ENCODE results near the gene TFIP11. TPM values are rescaled to one million over a fixed set of nuclear protein-coding genes. Genes with fewer than 3 reads are reported as not detected.

TFIP11 gene
- total RNA-seq, 2 donors from 2014 or later = 28.4 to 28.9 TPM

DNA sequence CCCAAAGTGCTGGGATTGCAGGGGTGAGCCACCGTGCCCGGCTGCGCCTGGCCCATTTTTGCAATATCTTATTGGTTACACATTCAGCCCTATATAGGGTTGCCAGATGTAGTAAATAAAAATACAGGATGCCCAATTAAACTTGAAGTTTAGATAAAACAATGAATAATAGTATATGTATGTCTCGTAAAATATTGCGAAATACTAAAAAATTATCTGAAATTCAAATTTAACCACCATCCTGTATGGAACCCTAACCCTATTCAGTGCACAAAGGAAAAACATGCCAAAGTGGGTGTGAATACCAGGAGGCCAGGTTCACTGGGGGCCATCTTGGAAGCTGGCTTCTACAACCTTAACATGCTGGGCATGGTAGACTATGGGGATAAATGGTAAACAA is 5.2 kb upstream of the TFIP11 start:
- Histone ChIP-seq H3K36me3 (ENCODE audit: control insufficient read depth, insufficient read depth, low read length) (no peaks in the 10 kb centered on the region), H3K9me3 (ENCODE audit: control insufficient read depth, low read length) (no peaks in the 10 kb centered on the region), H3K27ac (ENCODE audit: low read depth, low read length) (no peak overlapping the region), H3K9ac (ENCODE audit: extremely low read depth, low read length, poor library complexity, severe bottlenecking) (no peak overlapping the region), H3K4me1 (ENCODE audit: control insufficient read depth, insufficient read depth, low read length) (no peaks in the 10 kb centered on the region), H3K27me3 (ENCODE audit: control insufficient read depth, insufficient read depth, low read length, poor library complexity, severe bottlenecking) (no peaks in the 10 kb centered on the region), H3K4me3 (ENCODE audit: low read length) (no peak overlapping the region)
- no peak for DNase-seq
- TF ChIP-seq, protein P1, sequence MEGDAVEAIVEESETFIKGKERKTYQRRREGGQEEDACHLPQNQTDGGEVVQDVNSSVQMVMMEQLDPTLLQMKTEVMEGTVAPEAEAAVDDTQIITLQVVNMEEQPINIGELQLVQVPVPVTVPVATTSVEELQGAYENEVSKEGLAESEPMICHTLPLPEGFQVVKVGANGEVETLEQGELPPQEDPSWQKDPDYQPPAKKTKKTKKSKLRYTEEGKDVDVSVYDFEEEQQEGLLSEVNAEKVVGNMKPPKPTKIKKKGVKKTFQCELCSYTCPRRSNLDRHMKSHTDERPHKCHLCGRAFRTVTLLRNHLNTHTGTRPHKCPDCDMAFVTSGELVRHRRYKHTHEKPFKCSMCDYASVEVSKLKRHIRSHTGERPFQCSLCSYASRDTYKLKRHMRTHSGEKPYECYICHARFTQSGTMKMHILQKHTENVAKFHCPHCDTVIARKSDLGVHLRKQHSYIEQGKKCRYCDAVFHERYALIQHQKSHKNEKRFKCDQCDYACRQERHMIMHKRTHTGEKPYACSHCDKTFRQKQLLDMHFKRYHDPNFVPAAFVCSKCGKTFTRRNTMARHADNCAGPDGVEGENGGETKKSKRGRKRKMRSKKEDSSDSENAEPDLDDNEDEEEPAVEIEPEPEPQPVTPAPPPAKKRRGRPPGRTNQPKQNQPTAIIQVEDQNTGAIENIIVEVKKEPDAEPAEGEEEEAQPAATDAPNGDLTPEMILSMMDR (conservative IDR thresholded peaks at IDR 0.05) = no peak
- Mint-ChIP-seq H3K36me3 (ENCODE audit: low read depth) (no peaks in the 10 kb centered on the region), H3K4me3 (no peak overlapping the region), H3K27ac (no peak overlapping the region), H3K4me1 (peaks cover 10% of the 10 kb centered on the region), H3K9me3 (no peaks in the 10 kb centered on the region), H3K27me3 (ENCODE audit: insufficient read depth) (no peaks in the 10 kb centered on the region)
- WGBS, 2 experiments (ENCODE audit: insufficient coverage in 1 of 2, insufficient read length in 1 of 2) = 95% methylated on average over 4 of the region's 5 CpGs; no CpG with 5 or more reads in 1 of the 2 experiments

DNA sequence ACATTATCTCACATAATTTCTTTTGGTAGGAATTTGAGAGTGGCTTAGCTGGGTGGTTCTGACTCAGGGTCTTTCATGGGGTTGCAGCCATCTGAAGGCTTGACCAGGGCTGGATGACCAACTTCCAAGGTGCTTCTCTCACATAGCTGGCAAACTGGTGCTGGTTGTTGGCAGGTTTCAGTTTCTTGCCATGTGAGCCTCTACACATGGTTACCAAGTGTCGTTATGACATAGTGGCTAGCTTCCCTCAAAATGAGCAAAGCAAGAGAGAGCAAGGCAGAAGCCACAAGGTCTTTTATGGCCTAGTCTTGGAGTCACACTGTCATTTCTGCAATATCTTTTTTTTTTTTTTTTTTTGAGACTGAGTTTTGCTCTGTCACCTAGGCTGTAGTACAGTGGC is 4.2 kb upstream of the TFIP11 start:
- Mint-ChIP-seq H3K4me3 (no peak overlapping the region), H3K9me3 (no peaks in the 10 kb centered on the region), H3K36me3 (ENCODE audit: low read depth) (no peaks in the 10 kb centered on the region), H3K27ac (no peak overlapping the region), H3K27me3 (ENCODE audit: insufficient read depth) (no peaks in the 10 kb centered on the region), H3K4me1 (peaks cover 14% of the 10 kb centered on the region)
- Histone ChIP-seq H3K4me3 (ENCODE audit: low read length) (no peak overlapping the region), H3K27me3 (ENCODE audit: control insufficient read depth, insufficient read depth, low read length, poor library complexity, severe bottlenecking) (no peaks in the 10 kb centered on the region), H3K9me3 (ENCODE audit: control insufficient read depth, low read length) (no peaks in the 10 kb centered on the region), H3K27ac (ENCODE audit: low read depth, low read length) (no peak overlapping the region), H3K9ac (ENCODE audit: extremely low read depth, low read length, poor library complexity, severe bottlenecking) (no peak overlapping the region), H3K36me3 (ENCODE audit: control insufficient read depth, insufficient read depth, low read length) (no peaks in the 10 kb centered on the region), H3K4me1 (ENCODE audit: control insufficient read depth, insufficient read depth, low read length) (no peaks in the 10 kb centered on the region)
- DNase-seq = no peak
- 85 to 100% methylated on average over 1 of the region's 1 CpG for WGBS, 2 experiments (ENCODE audit: insufficient coverage in 1 of 2, insufficient read length in 1 of 2)
- TF ChIP-seq, protein P1 (conservative IDR thresholded peaks at IDR 0.05) = no peak

DNA sequence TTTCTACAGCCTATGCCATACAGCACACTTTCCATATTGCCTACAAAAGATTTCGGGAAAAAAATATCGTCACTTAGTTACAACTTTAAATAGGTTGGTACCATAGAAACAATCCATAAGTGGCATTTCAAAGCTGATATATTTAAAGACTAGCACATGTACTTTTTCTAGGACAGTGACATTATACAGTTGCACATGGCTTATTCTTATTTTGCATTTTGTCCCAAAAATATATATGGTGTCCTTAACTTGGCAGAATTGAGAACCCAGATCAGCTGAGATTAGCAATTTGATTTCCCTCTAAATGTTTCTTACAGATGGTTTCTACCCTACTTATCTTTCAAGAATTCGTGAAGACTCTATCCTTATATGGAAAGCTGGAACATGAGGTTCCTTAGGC is 3.7 kb upstream of the TFIP11 start:
- Mint-ChIP-seq H3K27ac (no peak overlapping the region), H3K27me3 (ENCODE audit: insufficient read depth) (no peaks in the 10 kb centered on the region), H3K4me3 (no peak overlapping the region), H3K9me3 (no peaks in the 10 kb centered on the region), H3K36me3 (ENCODE audit: low read depth) (no peaks in the 10 kb centered on the region), H3K4me1 (peaks cover 20% of the 10 kb centered on the region)
- Histone ChIP-seq H3K9ac (ENCODE audit: extremely low read depth, low read length, poor library complexity, severe bottlenecking) (no peak overlapping the region), H3K4me3 (ENCODE audit: low read length) (no peak overlapping the region), H3K9me3 (ENCODE audit: control insufficient read depth, low read length) (no peaks in the 10 kb centered on the region), H3K4me1 (ENCODE audit: control insufficient read depth, insufficient read depth, low read length) (no peaks in the 10 kb centered on the region), H3K36me3 (ENCODE audit: control insufficient read depth, insufficient read depth, low read length) (no peaks in the 10 kb centered on the region), H3K27ac (ENCODE audit: low read depth, low read length) (no peak overlapping the region), H3K27me3 (ENCODE audit: control insufficient read depth, insufficient read depth, low read length, poor library complexity, severe bottlenecking) (no peaks in the 10 kb centered on the region)
- TF ChIP-seq, protein P1 (conservative IDR thresholded peaks at IDR 0.05) = no peak
- DNase-seq = no peak
- WGBS, 2 experiments (ENCODE audit: insufficient coverage in 1 of 2, insufficient read length in 1 of 2) = 90 to 97% methylated on average over 3 of the region's 3 CpGs

Data from endodermal cell (in vitro differentiated cells).